H9 (cell line): Measurements from ENCODE around the gene C12orf57. TPM values are rescaled to one million over a fixed set of nuclear protein-coding genes. Genes with fewer than 3 reads are reported as not detected.

Experiments
- DNase-seq: peaks from one replicate; pipeline ENCODE4 v3.0.0-alpha.2; 2017
- H2AFZ ChIP-seq: one replicate; pipeline ENCODE4 v1.6.1; 2013; ENCODE audit warnings: mild to moderate bottlenecking, low read length, control low read depth, moderate library complexity
- H2AK5ac ChIP-seq: 2 replicates; pipeline ENCODE4 v1.6.1; 2013; ENCODE audit warnings: low read length, control low read depth, mixed read lengths; ENCODE audit not compliant: insufficient read length
- H2BK120ac ChIP-seq: one replicate; pipeline ENCODE4 v1.6.1; 2013; ENCODE audit warnings: low read depth, mild to moderate bottlenecking, low read length, control low read depth, inconsistent platforms; ENCODE audit not compliant: poor library complexity, severe bottlenecking
- H2BK12ac ChIP-seq: 2 replicates; pipeline ENCODE4 v1.6.1; 2013; ENCODE audit warnings: low read length, control low read depth, mixed read lengths, low read depth; ENCODE audit not compliant: insufficient read length
- H2BK15ac ChIP-seq: 2 replicates; pipeline ENCODE4 v1.6.1; 2013; ENCODE audit warnings: low read depth, low read length, control low read depth
- H2BK20ac ChIP-seq: one replicate; pipeline ENCODE4 v1.6.1; 2013; ENCODE audit warnings: low read depth, mild to moderate bottlenecking, low read length, control low read depth, inconsistent platforms; ENCODE audit not compliant: poor library complexity, severe bottlenecking
- H2BK5ac ChIP-seq: 2 replicates; pipeline ENCODE4 v1.6.1; 2013; ENCODE audit warnings: low read length, control low read depth, mixed read lengths; ENCODE audit not compliant: insufficient read length
- H3K14ac ChIP-seq: 2 replicates; pipeline ENCODE4 v1.6.1; 2013; ENCODE audit warnings: low read length, control low read depth; ENCODE audit not compliant: insufficient read depth
- H3K18ac ChIP-seq: 2 replicates; pipeline ENCODE4 v1.6.1; 2013; ENCODE audit warnings: low read depth, mild to moderate bottlenecking, mixed read lengths, low read length, control low read depth; ENCODE audit not compliant: insufficient read length
- H3K23ac ChIP-seq: 2 replicates; pipeline ENCODE4 v1.6.1; 2013; ENCODE audit warnings: low read length, control low read depth, mixed read lengths, low read depth; ENCODE audit not compliant: insufficient read length
- H3K23me2 ChIP-seq: 2 replicates; pipeline ENCODE4 v1.6.1; 2013; ENCODE audit warnings: low read depth, mild to moderate bottlenecking, mixed read lengths, low read length, control low read depth; ENCODE audit not compliant: insufficient read length, poor library complexity, severe bottlenecking
- H3K27ac ChIP-seq: 2 replicates; pipeline ENCODE4 v1.5.1; 2013; ENCODE audit warnings: low read length, control low read depth, mixed read lengths, low read depth; ENCODE audit not compliant: insufficient read length
- H3K27me3 ChIP-seq: 2 replicates; pipeline ENCODE4 v1.6.1; 2013; ENCODE audit warnings: low read length, control low read depth, inconsistent platforms; ENCODE audit not compliant: insufficient read depth
- H3K4ac ChIP-seq: 2 replicates; pipeline ENCODE4 v1.6.1; 2013; ENCODE audit warnings: low read depth, mild to moderate bottlenecking, control low read depth, inconsistent platforms, low read length, moderate library complexity
- H3K4me1 ChIP-seq: 2 replicates; pipeline ENCODE4 v1.6.1; 2013; ENCODE audit warnings: low read length, control low read depth, inconsistent platforms; ENCODE audit not compliant: insufficient read depth
- H3K4me2 ChIP-seq: 2 replicates; pipeline ENCODE4 v1.6.1; 2013; ENCODE audit warnings: low read length, control low read depth, mixed read lengths; ENCODE audit not compliant: insufficient read length, insufficient read depth
- H3K56ac ChIP-seq: 2 replicates; pipeline ENCODE4 v1.6.1; 2013; ENCODE audit warnings: low read depth, mild to moderate bottlenecking, mixed read lengths, low read length, control low read depth; ENCODE audit not compliant: insufficient read length
- H3K79me1 ChIP-seq: 2 replicates; pipeline ENCODE4 v1.6.1; 2013; ENCODE audit warnings: low read depth, mild to moderate bottlenecking, moderate library complexity, low read length, control low read depth, inconsistent platforms; ENCODE audit not compliant: insufficient read depth, poor library complexity, severe bottlenecking
- H3K79me2 ChIP-seq: 2 replicates; pipeline ENCODE4 v1.6.1; 2013; ENCODE audit warnings: low read length, control low read depth, inconsistent platforms; ENCODE audit not compliant: insufficient read depth
- H3K9ac ChIP-seq: 2 replicates; pipeline ENCODE4 v1.6.1; 2013; ENCODE audit warnings: low read length, control low read depth, mixed read lengths; ENCODE audit not compliant: insufficient read length; ENCODE audit errors: extremely low read depth
- H3K9me3 ChIP-seq: one replicate; pipeline ENCODE4 v1.6.1; 2013; ENCODE audit warnings: low read depth, low read length, inconsistent platforms; ENCODE audit not compliant: control insufficient read depth
- H3T11ph ChIP-seq: one replicate; pipeline ENCODE4 v1.6.1; 2013; ENCODE audit warnings: mild to moderate bottlenecking, low read length, control low read depth, inconsistent platforms
- H4K20me1 ChIP-seq: one replicate; pipeline ENCODE4 v1.6.1; 2013; ENCODE audit not compliant: control insufficient read depth, insufficient read length, insufficient read depth
- H4K5ac ChIP-seq: 2 replicates; pipeline ENCODE4 v1.6.1; 2013; ENCODE audit warnings: low read depth, mild to moderate bottlenecking, mixed read lengths, low read length, control low read depth; ENCODE audit not compliant: insufficient read length
- H4K8ac ChIP-seq: replicated peaks from 2 replicates; pipeline ENCODE4 v1.6.1; 2013; ENCODE audit warnings: low read length, control low read depth, mixed read lengths, low read depth; ENCODE audit not compliant: insufficient read length
- H4K91ac ChIP-seq: 2 replicates; pipeline ENCODE4 v1.6.1; 2013; ENCODE audit warnings: low read depth, mild to moderate bottlenecking, moderate library complexity, mixed read lengths, low read length, control low read depth; ENCODE audit not compliant: insufficient read length
- H3K27ac Mint-ChIP-seq, 3 experiments: 2 replicates in 2 of 3; 3 replicates in 1 of 3; pipeline ENCODE4 v1.8.0; 2020 to 2021; ENCODE audit warnings: mixed read lengths in 3 of 3, mild to moderate bottlenecking in 1 of 3, moderate library complexity in 1 of 3
- H3K27me3 Mint-ChIP-seq: 2 replicates; pipeline ENCODE4 v1.8.0; 2021; ENCODE audit warnings: low read depth, mild to moderate bottlenecking, moderate library complexity, mixed read lengths
- H3K36me3 Mint-ChIP-seq, 3 experiments: 2 replicates in 2 of 3; 3 replicates in 1 of 3; pipeline ENCODE4 v1.8.0; 2020 to 2021; ENCODE audit warnings: low read depth in 3 of 3, mixed read lengths in 3 of 3; ENCODE audit not compliant: insufficient read depth in 1 of 3
- H3K4me1 Mint-ChIP-seq, 2 experiments: 2 replicates each; pipeline ENCODE4 v1.8.0; 2020; ENCODE audit warnings: mixed read lengths in 2 of 2
- H3K4me3 Mint-ChIP-seq, 2 experiments: 2 replicates in 1 of 2; 3 replicates in 1 of 2; pipeline ENCODE4 v1.8.0; 2020 to 2021; ENCODE audit warnings: mild to moderate bottlenecking in 2 of 2, mixed read lengths in 2 of 2, moderate library complexity in 1 of 2
- H3K9me3 Mint-ChIP-seq, 2 experiments: 2 replicates in 1 of 2; 3 replicates in 1 of 2; pipeline ENCODE4 v1.8.0; 2020; ENCODE audit warnings: mild to moderate bottlenecking in 2 of 2, mixed read lengths in 2 of 2, moderate library complexity in 1 of 2
- WGBS: extraction: QIAGEN DNeasy Blood & Tissue Kit; methylation state at CpG from one replicate; pipeline ENCODE4 v1.1.7; 2013; ENCODE audit warnings: missing lambda C conversion rate, low lambda C conversion rate, mixed read lengths; ENCODE audit not compliant: insufficient read length; ENCODE audit errors: extremely low coverage; 5-methylcytosine and 5-hydroxymethylcytosine counted together
- total RNA-seq: library from RNA; stranded (reverse); gene quantifications from 2 replicates; pipeline ENCODE4 v1.2.1, GENCODE V29; 2021
- TF ChIP-seq, protein P1 (sequence below): fragments of 200-600 bp; sonication (generic); conservative IDR thresholded peaks from 3 replicates; pipeline ENCODE4 v1.8.0; 2021; ENCODE audit warnings: antibody characterized with exemption, mild to moderate bottlenecking

The C12orf57 gene
- total RNA-seq, 1 experiment from 2014 or later: 195 TPM

GRCh38 chr12:6964605-6965025 is 20.8 kb downstream of the C12orf57 start:
- Histone ChIP-seq H3K4me1 (peaks cover 6% of the 10 kb centered on the region; the same call in 1 of the 2 replicates), H2BK20ac (no peak overlapping the region), H3T11ph (no peak overlapping the region), H3K4me2 (peak overlapping the region; percentile 72), H3K56ac (no peak overlapping the region), H3K23ac (no peak overlapping the region), H3K79me1 (peaks cover 7% of the 10 kb centered on the region), H3K9me3 (no peaks in the 10 kb centered on the region), H3K27me3 (no peaks in the 10 kb centered on the region), H4K20me1 (peaks cover 2% of the 10 kb centered on the region), H2BK5ac (no peak overlapping the region), H2AFZ (no peak overlapping the region), H3K14ac (no peak overlapping the region; the same call in 1 of the 2 replicates), H4K91ac (no peak overlapping the region), H4K5ac (no peak overlapping the region), H3K27ac (peak overlapping the region; percentile 34), H2BK120ac (no peak overlapping the region), H2AK5ac (no peak overlapping the region), H3K9ac (peak overlapping the region; percentile 48), H3K79me2 (peaks cover 5% of the 10 kb centered on the region; the same call in 1 of the 2 replicates), H3K23me2 (peaks cover 17% of the 10 kb centered on the region), H2BK15ac (no peak overlapping the region), H2BK12ac (no peak overlapping the region), H3K4ac (no peak overlapping the region; the same call in 1 of the 2 replicates), H3K18ac (peak overlapping the region; percentile 39), H4K8ac (no peak overlapping the region)
- Mint-ChIP-seq H3K4me3 (peak overlapping the region; percentile 39 to 82; a peak in 3 of 5 replicates), H3K27me3 (no peaks in the 10 kb centered on the region), H3K4me1 (peaks cover 49 to 63% of the 10 kb centered on the region in 2 experiments), H3K36me3 (peaks cover 36 to 54% (median 42%) of the 10 kb centered on the region in 3 experiments), H3K27ac (peak overlapping the region; percentile 53 to 92 (median 92); a peak in 5 of 7 replicates), H3K9me3 (no peaks in the 10 kb centered on the region; a peak in 1 of 5 replicates)
- TF ChIP-seq, protein P1, sequence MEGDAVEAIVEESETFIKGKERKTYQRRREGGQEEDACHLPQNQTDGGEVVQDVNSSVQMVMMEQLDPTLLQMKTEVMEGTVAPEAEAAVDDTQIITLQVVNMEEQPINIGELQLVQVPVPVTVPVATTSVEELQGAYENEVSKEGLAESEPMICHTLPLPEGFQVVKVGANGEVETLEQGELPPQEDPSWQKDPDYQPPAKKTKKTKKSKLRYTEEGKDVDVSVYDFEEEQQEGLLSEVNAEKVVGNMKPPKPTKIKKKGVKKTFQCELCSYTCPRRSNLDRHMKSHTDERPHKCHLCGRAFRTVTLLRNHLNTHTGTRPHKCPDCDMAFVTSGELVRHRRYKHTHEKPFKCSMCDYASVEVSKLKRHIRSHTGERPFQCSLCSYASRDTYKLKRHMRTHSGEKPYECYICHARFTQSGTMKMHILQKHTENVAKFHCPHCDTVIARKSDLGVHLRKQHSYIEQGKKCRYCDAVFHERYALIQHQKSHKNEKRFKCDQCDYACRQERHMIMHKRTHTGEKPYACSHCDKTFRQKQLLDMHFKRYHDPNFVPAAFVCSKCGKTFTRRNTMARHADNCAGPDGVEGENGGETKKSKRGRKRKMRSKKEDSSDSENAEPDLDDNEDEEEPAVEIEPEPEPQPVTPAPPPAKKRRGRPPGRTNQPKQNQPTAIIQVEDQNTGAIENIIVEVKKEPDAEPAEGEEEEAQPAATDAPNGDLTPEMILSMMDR: no peak
- WGBS: no CpG with 5 or more reads among the region's 8 CpGs
- DNase-seq: no peak
